Osteoblast (primary cell): ENCODE measurements around the gene HNRNPU. TPM values are rescaled to one million over a fixed set of nuclear protein-coding genes. Genes with fewer than 3 reads are reported as not detected.

ENCODE experiments used
- DNase-seq: peaks from one replicate; pipeline ENCODE4 v3.0.0; 2011; ENCODE audit warnings: low spot score, mixed read lengths; ENCODE audit not compliant: insufficient read length; ENCODE audit errors: missing footprints
- H2AFZ ChIP-seq: 2 replicates; pipeline ENCODE4 v1.6.0; 2011; ENCODE audit warnings: mild to moderate bottlenecking, low read length
- H3K27ac ChIP-seq: 2 replicates; pipeline ENCODE4 v1.5.1; 2011; ENCODE audit warnings: mild to moderate bottlenecking, low read depth, low read length, moderate library complexity
- H3K27me3 ChIP-seq: 2 replicates; pipeline ENCODE4 v1.6.0; 2012; ENCODE audit warnings: mild to moderate bottlenecking, control low read depth, inconsistent platforms, low read length, moderate library complexity; ENCODE audit not compliant: insufficient read depth
- H3K36me3 ChIP-seq: 2 replicates; pipeline ENCODE4 v1.5.1; 2011; ENCODE audit warnings: mild to moderate bottlenecking, low read length, control low read depth, moderate library complexity; ENCODE audit not compliant: insufficient read depth
- H3K4me1 ChIP-seq: 2 replicates; pipeline ENCODE4 v1.5.1; 2011; ENCODE audit warnings: mild to moderate bottlenecking, low read length, control low read depth, moderate library complexity; ENCODE audit not compliant: insufficient read depth
- H3K4me2 ChIP-seq: 2 replicates; pipeline ENCODE4 v1.6.0; 2011; ENCODE audit warnings: mild to moderate bottlenecking, low read length; ENCODE audit not compliant: insufficient read depth
- H3K4me3 ChIP-seq: fragments of 200-600 bp; sonication (generic); 3 replicates; pipeline ENCODE4 v1.5.1; 2012; ENCODE audit warnings: mild to moderate bottlenecking, low read length, inconsistent platforms; ENCODE audit not compliant: insufficient read depth
- H3K79me2 ChIP-seq: 2 replicates; pipeline ENCODE4 v1.6.0; 2012; ENCODE audit warnings: mild to moderate bottlenecking, low read length, control low read depth, inconsistent platforms; ENCODE audit not compliant: insufficient read depth
- H3K9me3 ChIP-seq: 2 replicates; pipeline ENCODE4 v1.5.1; 2011; ENCODE audit warnings: low read depth, low read length, control low read depth
- H4K20me1 ChIP-seq: 2 replicates; pipeline ENCODE4 v1.6.0; 2012; ENCODE audit warnings: mild to moderate bottlenecking, low read length, control low read depth; ENCODE audit not compliant: insufficient read depth
- CTCF ChIP-seq: IDR thresholded peaks from 2 replicates; pipeline ENCODE4 v1.5.1; 2011; ENCODE audit warnings: mild to moderate bottlenecking, low read depth, low read length, moderate library complexity; ENCODE audit errors: extremely low read depth
- total RNA-seq: library from RNA; depleted of rRNA; stranded (reverse); fragments of >200 nt; gene quantifications from 2 replicates; pipeline ENCODE4 v1.2.3, GENCODE V29; 2012

The HNRNPU gene
- total RNA-seq, 1 donor, result 240 TPM

- H3K79me2 ChIP-seq, result peaks cover 34% of the 10 kb centered on the region
- H3K4me2 ChIP-seq, result peak overlapping the region; percentile 94
- no peaks in the 10 kb centered on the region for H3K27me3 ChIP-seq
- DNase-seq, result no peak
- H3K27ac ChIP-seq, result no peak overlapping the region
- H3K9me3 ChIP-seq, result no peaks in the 10 kb centered on the region
- peaks cover 23% of the 10 kb centered on the region for H4K20me1 ChIP-seq
- H2AFZ ChIP-seq, result peak overlapping the region; percentile 27
- TF ChIP-seq CTCF, result no peak
- H3K4me1 ChIP-seq, result peaks cover 20% of the 10 kb centered on the region
- peaks cover 3% of the 10 kb centered on the region for H3K36me3 ChIP-seq
- no peak overlapping the region for H3K4me3 ChIP-seq
These were observed 1.5 kb upstream of the HNRNPU start for GRCh38 chr1:244865820-244866219.

- peak overlapping the region; percentile 93 for H3K27ac ChIP-seq
- no peaks in the 10 kb centered on the region for H3K27me3 ChIP-seq
- peaks cover 11% of the 10 kb centered on the region for H3K36me3 ChIP-seq
- peak overlapping the region; percentile 97 for H2AFZ ChIP-seq
- TF ChIP-seq CTCF, result no peak
- peaks cover 28% of the 10 kb centered on the region for H3K4me1 ChIP-seq
- H3K79me2 ChIP-seq, result peaks cover 42% of the 10 kb centered on the region
- H4K20me1 ChIP-seq, result peaks cover 31% of the 10 kb centered on the region
- peak; percentile 73 for DNase-seq
- H3K4me2 ChIP-seq, result peak overlapping the region; percentile 94
- no peaks in the 10 kb centered on the region for H3K9me3 ChIP-seq
- peak overlapping the region; percentile 93 for H3K4me3 ChIP-seq
These were observed 657 bp upstream of the HNRNPU start for GRCh38 chr1:244865028-244865371.

GRCh38 chr1:244863491-244864252 lies 671 bp downstream of the HNRNPU start:
- Histone ChIP-seq H3K9me3 (no peaks in the 10 kb centered on the region), H2AFZ (peak overlapping the region; percentile 38), H3K27ac (peak overlapping the region; percentile 93), H3K36me3 (peaks cover 24% of the 10 kb centered on the region), H3K4me1 (peaks cover 34% of the 10 kb centered on the region), H4K20me1 (peaks cover 44% of the 10 kb centered on the region), H3K4me3 (peak overlapping the region; percentile 93), H3K79me2 (peaks cover 55% of the 10 kb centered on the region), H3K4me2 (peak overlapping the region; percentile 55), H3K27me3 (no peaks in the 10 kb centered on the region)
- TF ChIP-seq CTCF, result no peak
- peak; percentile 69 for DNase-seq

GRCh38 chr1:244862699-244863490 lies 1.4 kb downstream of the HNRNPU start:
- peaks cover 34% of the 10 kb centered on the region for H3K4me1 ChIP-seq

More at GRCh38 chr1:244862699-244863490, 1.4 kb downstream of the HNRNPU start:
- Histone ChIP-seq H3K9me3 (no peaks in the 10 kb centered on the region), H2AFZ (peak overlapping the region; percentile 4), H3K36me3 (peaks cover 32% of the 10 kb centered on the region), H3K27me3 (no peaks in the 10 kb centered on the region), H3K27ac (peak overlapping the region; percentile 93), H3K79me2 (peaks cover 63% of the 10 kb centered on the region), H3K4me2 (peak overlapping the region; percentile 90), H3K4me3 (peak overlapping the region; percentile 93), H4K20me1 (peaks cover 50% of the 10 kb centered on the region)
- no peak for TF ChIP-seq CTCF
- DNase-seq, result peak; percentile 97
